HG02642 (cell line): ENCODE data around the gene TYW3.
A peak's percentile ranks its signal among the peaks of the same experiment; 100 is the strongest.

ENCODE experiments used
- ATAC-seq: cut with Tn5 transposase; IDR thresholded peaks from one replicate; pipeline ENCODE4 v1.9.1; 2021; ENCODE audit warnings: mild to moderate bottlenecking; ENCODE audit not compliant: unreplicated experiment, poor library complexity

Gene TYW3

GRCh38 chr1:74779750-74780149 lies 46.8 kb downstream of the TYW3 start:
- ATAC-seq: no peak

- ATAC-seq: no peak
Observed at GRCh38 chr1:74780594-74780993, 47.6 kb downstream of the TYW3 start.

GRCh38 chr1:74785944-74786343 lies 53.0 kb downstream of the TYW3 start:
- no peak for ATAC-seq

GRCh38 chr1:74790453-74790852 lies 57.5 kb downstream of the TYW3 start:
- no peak for ATAC-seq

GRCh38 chr1:74791491-74791890 lies 58.5 kb downstream of the TYW3 start:
- ATAC-seq: no peak

GRCh38 chr1:74799119-74799657 lies 66.2 kb downstream of the TYW3 start:
- no peak for ATAC-seq

- ATAC-seq: peak; percentile 78
Observed at GRCh38 chr1:74811436-74812179, 78.7 kb downstream of the TYW3 start.

- peak; percentile 96 for ATAC-seq
Observed at GRCh38 chr1:74812180-74812541, 79.2 kb downstream of the TYW3 start.
